ENCODE measurements around the gene TEX44.
"Not testable (repeated sequence)": the region's sequence is repeated elsewhere in the genome, so short reads cannot be mapped to it uniquely, and the experiment has no call there.

TEX44 gene

GRCh38 chr2:231592636-231593145 lies at the start of gene TEX44:
TSS of gene TEX44 (plus strand) at chr2:231592864. CDS start at chr2:231592952, 88 bp downstream.
- in situ Hi-C loops (cut with HindIII; ENCODE audit: low sequenced_read_pairs), result no loop called here

- in situ Hi-C loops (cut with HindIII; ENCODE audit: low sequenced_read_pairs), result no loop called here
Observed at GRCh38 chr2:231545105-231545902, 47.4 kb upstream of the TEX44 start.

GRCh38 chr2:231546014-231546715 lies 46.5 kb upstream of the TEX44 start:
- in situ Hi-C loops (cut with HindIII; ENCODE audit: low sequenced_read_pairs), result no loop called here

- in situ Hi-C loops (cut with HindIII; ENCODE audit: low sequenced_read_pairs), result no loop called here
Observed at GRCh38 chr2:231547315-231548110, 45.2 kb upstream of the TEX44 start.

GRCh38 chr2:231548752-231549151 lies 43.9 kb upstream of the TEX44 start:
- in situ Hi-C loops (cut with HindIII; ENCODE audit: low sequenced_read_pairs), result no loop called here

GRCh38 chr2:231549446-231550239 lies 43.0 kb upstream of the TEX44 start:
- in situ Hi-C loops (cut with HindIII; ENCODE audit: low sequenced_read_pairs), result no loop called here

GRCh38 chr2:231552752-231553151 lies 39.9 kb upstream of the TEX44 start:
- in situ Hi-C loops (cut with HindIII; ENCODE audit: low sequenced_read_pairs), result no loop called here

GRCh38 chr2:231554327-231554726 lies 38.3 kb upstream of the TEX44 start:
- in situ Hi-C loops (cut with HindIII; ENCODE audit: low sequenced_read_pairs), result no loop called here

GRCh38 chr2:231554748-231555545 lies 37.7 kb upstream of the TEX44 start:
- in situ Hi-C loops (cut with HindIII; ENCODE audit: low sequenced_read_pairs), result no loop called here

GRCh38 chr2:231556496-231556895 lies 36.2 kb upstream of the TEX44 start:
- in situ Hi-C loops (cut with HindIII; ENCODE audit: low sequenced_read_pairs), result not testable (repeated sequence)

- in situ Hi-C loops (cut with HindIII; ENCODE audit: low sequenced_read_pairs), result no loop called here
Observed at GRCh38 chr2:231556981-231557380, 35.7 kb upstream of the TEX44 start.

GRCh38 chr2:231557571-231558217 lies 35.0 kb upstream of the TEX44 start:
- in situ Hi-C loops (cut with HindIII; ENCODE audit: low sequenced_read_pairs), result no loop called here

- in situ Hi-C loops (cut with HindIII; ENCODE audit: low sequenced_read_pairs), result no loop called here
Observed at GRCh38 chr2:231563378-231563961, 29.2 kb upstream of the TEX44 start.

- in situ Hi-C loops (cut with HindIII; ENCODE audit: low sequenced_read_pairs), result no loop called here
Observed at GRCh38 chr2:231565887-231566594, 26.6 kb upstream of the TEX44 start.

- in situ Hi-C loops (cut with HindIII; ENCODE audit: low sequenced_read_pairs), result no loop called here
Observed at GRCh38 chr2:231567159-231567558, 25.5 kb upstream of the TEX44 start.

- in situ Hi-C loops (cut with HindIII; ENCODE audit: low sequenced_read_pairs), result no loop called here
Observed at GRCh38 chr2:231568098-231568784, 24.4 kb upstream of the TEX44 start.

GRCh38 chr2:231568785-231569435 lies 23.8 kb upstream of the TEX44 start:
- in situ Hi-C loops (cut with HindIII; ENCODE audit: low sequenced_read_pairs), result no loop called here
